A549 treated with CpdA at 1 μM for 4 hours (cell line): ENCODE results near the gene ENHO. TPM values are rescaled to one million over a fixed set of nuclear protein-coding genes. Genes with fewer than 3 reads are reported as not detected.

Experiments
- total RNA-seq: library from RNA; stranded (reverse); fragments of 200-300 nt; extraction: Qiagen RNA extraction; gene quantifications from 5 replicates; pipeline ENCODE4 v1.2.3, GENCODE V29; 2022; ENCODE audit warnings: low read depth

Gene ENHO
- 1.3 to 2.3 TPM (median 2.0 TPM) in 5 replicates for total RNA-seq

DNA sequence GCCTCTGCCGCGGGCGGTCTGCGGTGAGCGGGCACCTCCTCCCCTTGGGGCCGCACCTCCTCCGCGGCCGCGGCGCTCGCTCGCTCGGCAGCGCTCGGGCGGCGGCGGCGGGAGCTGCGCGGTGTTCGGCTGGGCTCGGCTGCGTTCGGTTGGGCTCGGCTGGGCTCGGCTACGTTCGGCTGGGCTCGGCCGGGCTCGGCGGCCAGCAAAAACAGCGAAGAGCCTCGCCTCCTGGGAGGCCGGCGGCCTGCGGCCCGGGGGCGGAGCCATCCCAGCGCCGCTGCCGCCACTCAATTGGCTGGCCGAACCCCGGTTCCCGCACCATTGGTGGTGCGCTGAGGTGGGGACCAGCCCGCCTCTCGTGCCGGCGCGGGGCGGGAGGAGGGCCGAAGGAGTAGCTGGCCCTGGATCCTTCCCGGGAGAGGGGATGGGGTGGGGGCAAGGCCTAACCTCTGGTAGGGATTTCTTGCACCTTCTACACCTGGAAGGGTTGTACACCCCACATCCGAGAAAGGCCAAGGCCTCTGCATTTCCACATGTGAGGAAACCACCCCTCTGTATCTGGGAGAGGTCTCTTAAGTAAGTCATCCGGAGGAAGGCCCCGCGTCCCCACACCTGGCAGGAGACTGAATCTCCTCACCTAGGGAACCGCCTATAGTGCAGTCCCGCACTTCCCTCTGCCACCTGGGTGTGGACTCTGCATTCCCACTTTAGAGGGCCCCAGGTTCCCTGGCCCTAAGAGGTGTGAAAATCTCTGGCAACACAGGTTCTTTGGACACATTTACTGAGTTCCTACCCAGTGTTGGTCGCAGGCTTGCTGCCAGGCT is at the start of gene ENHO:
TSS of gene ENHO (minus strand) at position 20 of the 827 bp plus-strand sequence. CDS start 1,295 bp downstream, outside the sequence.

Other genes with a start within 250 kb of the ENHO start
- gene KIF24, start 193.7 kb downstream of the ENHO start, total RNA-seq: 3.4 to 3.8 TPM (median 3.6 TPM) in 5 replicates
- gene NUDT2, start 193.4 kb downstream of the ENHO start, total RNA-seq: 22.5 to 27.6 TPM (median 24.8 TPM) in 5 replicates
- gene MYORG, start 146.1 kb downstream of the ENHO start, total RNA-seq: 3.1 to 4.2 TPM (median 3.9 TPM) in 5 replicates
- 14.0 to 18.1 TPM (median 15.7 TPM) in 5 replicates for gene FAM219A, start 64.4 kb downstream of the ENHO start, total RNA-seq
- 0.07 to 0.37 TPM (median 0.09 TPM) in 4 of 5 replicates, not detected in the other for gene DNAI1, start 64.2 kb downstream of the ENHO start, total RNA-seq
- gene CNTFR, start 66.7 kb upstream of the ENHO start, total RNA-seq: 0.08 to 0.19 TPM (median 0.10 TPM) in 5 replicates
- 39.7 to 50.3 TPM (median 43.1 TPM) in 5 replicates for gene RPP25L, start 89.1 kb upstream of the ENHO start, total RNA-seq
- 103 to 115 TPM (median 112 TPM) in 5 replicates for gene DCTN3, start 97.5 kb upstream of the ENHO start, total RNA-seq
- gene ARID3C, start 106.1 kb upstream of the ENHO start, total RNA-seq: 0.15 to 0.33 TPM (median 0.23 TPM) in 4 of 5 replicates, not detected in the other
- gene SIGMAR1, start 114.8 kb upstream of the ENHO start, total RNA-seq: 146 to 204 TPM (median 198 TPM) in 5 replicates
- 15.3 to 21.3 TPM (median 18.6 TPM) in 5 replicates for gene GALT, start 123.7 kb upstream of the ENHO start, total RNA-seq
- 5.0 to 6.7 TPM (median 5.6 TPM) in 5 replicates for gene IL11RA, start 129.2 kb upstream of the ENHO start, total RNA-seq
- gene CCL27, start 139.7 kb upstream of the ENHO start, total RNA-seq: 0.23 to 0.66 TPM (median 0.32 TPM) in 3 of 5 replicates, not detected in the others
- not detected in 5 replicates for gene CCL19, start 168.3 kb upstream of the ENHO start, total RNA-seq
- gene CCL21, start 187.1 kb upstream of the ENHO start, total RNA-seq: not detected in 5 replicates